ENCODE measurements around the gene KANSL1.
"Not testable (repeated sequence)": the region's sequence is repeated elsewhere in the genome, so short reads cannot be mapped to it uniquely, and the experiment has no call there.

Gene KANSL1

GRCh38 chr17:46020023-46020761 lies 173.0 kb downstream of the KANSL1 start:
- DNase-seq (ENCODE audit: low read depth in 2 of 2) = peak in 1 of 2 donors; percentile 44

DNA sequence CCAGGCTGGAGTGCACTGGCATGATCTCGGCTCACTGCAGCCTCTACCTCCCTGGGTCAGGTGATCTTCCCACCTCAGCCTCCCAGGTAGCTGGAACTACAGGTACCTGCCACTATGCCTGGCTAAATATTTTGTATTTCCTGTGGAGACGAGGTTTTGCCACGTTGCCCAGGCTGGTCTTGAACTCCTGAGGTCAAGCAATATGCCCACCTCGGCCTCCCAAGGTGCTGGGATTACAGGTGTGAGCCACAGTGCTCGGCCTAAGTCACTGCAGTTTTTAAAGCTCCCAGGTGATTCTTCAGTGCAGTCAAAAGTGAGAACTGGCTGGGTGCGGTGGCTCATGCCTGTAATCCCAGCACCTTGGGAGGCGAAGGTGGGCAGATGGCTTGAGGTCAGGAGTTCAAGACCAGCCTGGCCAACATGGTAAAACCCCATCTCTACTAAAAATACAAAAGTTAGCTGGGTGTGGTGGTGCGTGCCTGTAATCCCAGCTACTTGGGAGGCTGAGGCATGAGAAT lies 173.8 kb downstream of the KANSL1 start:
- not testable (repeated sequence) for DNase-seq (ENCODE audit: low read depth in 2 of 2)

- DNase-seq (ENCODE audit: low read depth in 2 of 2) = no peak
These were observed 179.6 kb downstream of the KANSL1 start for GRCh38 chr17:46013502-46014165.

GRCh38 chr17:46013127-46013501 lies 180.1 kb downstream of the KANSL1 start:
- no peak for DNase-seq (ENCODE audit: low read depth in 2 of 2)

GRCh38 chr17:46012506-46013079 lies 180.6 kb downstream of the KANSL1 start:
- DNase-seq (ENCODE audit: low read depth in 2 of 2) = no peak

DNA sequence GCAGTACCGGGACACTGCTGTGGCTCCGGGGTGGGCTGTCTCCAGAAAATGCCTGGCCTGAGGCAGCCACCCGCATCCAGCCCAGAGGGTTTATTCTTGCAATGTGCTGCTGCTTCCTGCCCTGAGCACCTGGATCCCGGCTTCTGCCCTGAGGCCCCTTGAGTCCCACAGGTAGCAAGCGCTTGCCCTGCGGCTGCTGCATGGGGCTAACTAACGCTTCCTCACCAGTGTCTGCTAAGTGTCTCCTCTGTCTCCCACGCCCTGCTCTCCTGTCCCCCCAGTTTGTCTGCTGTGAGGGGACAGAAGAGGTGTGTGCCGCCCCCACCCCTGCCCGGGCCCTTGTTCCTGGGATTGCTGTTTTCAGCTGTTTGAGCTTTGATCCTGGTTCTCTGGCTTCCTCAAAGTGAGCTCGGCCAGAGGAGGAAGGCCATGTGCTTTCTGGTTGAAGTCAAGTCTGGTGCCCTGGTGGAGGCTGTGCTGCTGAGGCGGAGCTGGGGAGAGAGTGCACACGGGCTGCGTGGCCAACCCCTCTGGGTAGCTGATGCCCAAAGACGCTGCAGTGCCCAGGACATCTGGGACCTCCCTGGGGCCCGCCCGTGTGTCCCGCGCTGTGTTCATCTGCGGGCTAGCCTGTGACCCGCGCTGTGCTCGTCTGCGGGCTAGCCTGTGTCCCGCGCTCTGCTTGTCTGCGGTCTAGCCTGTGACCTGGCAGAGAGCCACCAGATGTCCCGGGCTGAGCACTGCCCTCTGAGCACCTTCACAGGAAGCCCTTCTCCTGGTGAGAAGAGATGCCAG lies 181.3 kb downstream of the KANSL1 start:
- no peak for DNase-seq (ENCODE audit: low read depth in 2 of 2)

DNA sequence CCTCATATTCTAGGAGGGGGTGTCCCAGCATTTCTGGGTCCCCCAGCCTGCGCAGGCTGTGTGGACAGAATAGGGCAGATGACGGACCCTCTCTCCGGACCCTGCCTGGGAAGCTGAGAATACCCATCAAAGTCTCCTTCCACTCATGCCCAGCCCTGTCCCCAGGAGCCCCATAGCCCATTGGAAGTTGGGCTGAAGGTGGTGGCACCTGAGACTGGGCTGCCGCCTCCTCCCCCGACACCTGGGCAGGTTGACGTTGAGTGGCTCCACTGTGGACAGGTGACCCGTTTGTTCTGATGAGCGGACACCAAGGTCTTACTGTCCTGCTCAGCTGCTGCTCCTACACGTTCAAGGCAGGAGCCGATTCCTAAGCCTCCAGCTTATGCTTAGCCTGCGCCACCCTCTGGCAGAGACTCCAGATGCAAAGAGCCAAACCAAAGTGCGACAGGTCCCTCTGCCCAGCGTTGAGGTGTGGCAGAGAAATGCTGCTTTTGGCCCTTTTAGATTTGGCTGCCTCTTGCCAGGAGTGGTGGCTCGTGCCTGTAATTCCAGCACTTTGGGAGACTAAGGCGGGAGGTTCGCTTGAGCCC lies 182.5 kb downstream of the KANSL1 start:
- no peak for DNase-seq (ENCODE audit: low read depth in 2 of 2)

GRCh38 chr17:46009681-46010596 lies 183.3 kb downstream of the KANSL1 start:
- DNase-seq (ENCODE audit: low read depth in 2 of 2) = no peak

DNA sequence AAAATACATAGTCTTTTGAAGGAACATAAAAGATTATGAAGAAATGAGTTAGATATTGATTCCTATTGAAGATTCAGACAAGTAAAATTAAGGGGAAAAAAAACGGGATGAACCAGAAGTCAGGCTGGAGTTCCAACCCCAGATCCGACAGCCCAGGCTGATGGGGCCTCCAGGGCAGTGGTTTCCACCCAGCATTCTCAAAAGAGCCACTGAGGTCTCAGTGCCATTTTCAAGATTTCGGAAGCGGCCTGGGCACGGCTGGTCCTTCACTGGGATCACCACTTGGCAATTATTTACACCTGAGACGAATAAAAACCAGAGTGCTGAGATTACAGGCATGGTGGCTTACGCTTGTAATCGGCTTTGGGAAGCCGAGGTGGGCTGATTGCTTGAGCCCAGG lies 184.6 kb downstream of the KANSL1 start:
- DNase-seq (ENCODE audit: low read depth in 2 of 2) = no peak

- DNase-seq (ENCODE audit: low read depth in 2 of 2) = no peak
These were observed 185.7 kb downstream of the KANSL1 start for GRCh38 chr17:46007461-46007965.

DNA sequence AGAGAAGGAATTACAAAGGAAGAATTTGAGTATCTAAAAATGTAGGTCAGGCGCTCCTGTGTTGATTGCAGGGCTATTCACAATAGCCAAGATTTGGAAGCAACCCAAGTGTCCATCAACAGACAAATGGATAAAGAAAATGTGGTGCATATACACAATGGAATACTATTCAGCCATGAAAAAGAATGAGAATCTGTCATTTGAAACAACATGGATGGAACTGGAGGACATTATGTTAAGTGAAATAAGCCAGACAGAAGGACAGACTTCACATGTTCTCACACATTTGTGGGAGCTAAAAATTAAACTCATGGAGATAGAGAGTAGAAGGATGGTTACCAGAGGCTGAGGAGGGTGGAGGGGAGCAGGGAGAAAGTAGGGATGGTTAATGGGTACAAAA lies 187.1 kb downstream of the KANSL1 start:
- DNase-seq (ENCODE audit: low read depth in 2 of 2) = not testable (repeated sequence)

DNA sequence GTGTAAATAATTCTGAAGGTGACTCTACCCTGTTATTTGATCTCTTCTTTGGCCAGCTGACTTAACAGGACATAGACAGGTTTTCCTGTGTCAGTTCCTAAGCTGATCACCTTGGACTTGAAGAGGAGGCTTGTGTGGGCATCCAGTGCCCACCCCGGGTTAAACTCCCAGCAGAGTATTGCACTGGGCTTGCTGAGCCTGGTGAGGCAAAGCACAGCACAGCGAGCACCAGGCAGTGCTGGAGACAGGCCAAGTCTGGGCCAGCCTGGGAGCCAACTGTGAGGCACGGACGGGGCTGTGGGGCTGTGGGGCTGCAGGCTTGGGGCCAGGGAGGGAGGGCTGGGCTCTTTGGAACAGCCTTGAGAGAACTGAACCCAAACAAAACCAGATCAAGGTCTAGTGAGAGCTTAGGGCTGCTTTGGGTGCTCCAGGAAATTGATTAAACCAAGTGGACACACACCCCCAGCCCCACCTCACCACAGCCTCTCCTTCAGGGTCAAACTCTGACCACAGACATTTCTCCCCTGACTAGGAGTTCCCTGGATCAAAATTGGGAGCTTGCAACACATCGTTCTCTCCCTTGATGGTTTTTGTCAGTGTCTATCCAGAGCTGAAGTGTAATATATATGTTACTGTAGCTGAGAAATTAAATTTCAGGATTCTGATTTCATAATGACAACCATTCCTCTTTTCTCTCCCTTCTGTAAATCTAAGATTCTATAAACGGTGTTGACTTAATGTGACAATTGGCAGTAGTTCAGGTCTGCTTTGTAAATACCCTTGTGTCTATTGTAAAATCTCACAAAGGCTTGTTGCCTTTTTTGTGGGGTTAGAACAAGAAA lies 189.1 kb downstream of the KANSL1 start:
- DNase-seq (ENCODE audit: low read depth in 2 of 2) = no peak

GRCh38 chr17:46002973-46003316 lies 190.3 kb downstream of the KANSL1 start:
- no peak for DNase-seq (ENCODE audit: low read depth in 2 of 2)

DNA sequence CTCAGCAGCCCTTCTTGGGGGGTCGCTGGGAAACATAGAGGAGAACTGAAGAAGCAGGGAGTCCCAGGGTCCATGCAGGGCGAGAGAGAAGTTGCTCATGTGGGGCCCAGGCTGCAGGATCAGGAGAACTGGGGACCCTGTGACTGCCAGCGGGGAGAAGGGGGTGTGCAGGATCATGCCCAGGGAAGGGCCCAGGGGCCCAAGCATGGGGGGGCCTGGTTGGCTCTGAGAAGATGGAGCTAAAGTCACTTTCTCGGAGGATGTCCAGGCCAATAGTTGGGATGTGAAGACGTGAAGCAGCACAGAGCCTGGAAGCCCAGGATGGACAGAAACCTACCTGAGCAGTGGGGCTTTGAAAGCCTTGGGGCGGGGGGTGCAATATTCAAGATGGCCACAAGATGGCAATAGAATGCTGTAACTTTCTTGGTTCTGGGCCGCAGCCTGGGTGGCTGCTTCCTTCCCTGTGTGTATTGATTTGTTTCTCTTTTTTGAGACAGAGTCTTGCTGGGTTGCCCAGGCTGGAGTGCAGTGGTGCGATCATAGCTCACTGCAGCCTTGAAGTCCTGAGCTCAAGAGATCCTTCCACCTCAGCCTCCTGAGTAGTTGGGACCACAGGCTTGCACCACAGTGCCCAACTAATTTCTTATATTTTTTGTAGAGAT lies 190.8 kb downstream of the KANSL1 start:
- peak; percentile 34 to 47 for DNase-seq (ENCODE audit: low read depth in 2 of 2)

DNA sequence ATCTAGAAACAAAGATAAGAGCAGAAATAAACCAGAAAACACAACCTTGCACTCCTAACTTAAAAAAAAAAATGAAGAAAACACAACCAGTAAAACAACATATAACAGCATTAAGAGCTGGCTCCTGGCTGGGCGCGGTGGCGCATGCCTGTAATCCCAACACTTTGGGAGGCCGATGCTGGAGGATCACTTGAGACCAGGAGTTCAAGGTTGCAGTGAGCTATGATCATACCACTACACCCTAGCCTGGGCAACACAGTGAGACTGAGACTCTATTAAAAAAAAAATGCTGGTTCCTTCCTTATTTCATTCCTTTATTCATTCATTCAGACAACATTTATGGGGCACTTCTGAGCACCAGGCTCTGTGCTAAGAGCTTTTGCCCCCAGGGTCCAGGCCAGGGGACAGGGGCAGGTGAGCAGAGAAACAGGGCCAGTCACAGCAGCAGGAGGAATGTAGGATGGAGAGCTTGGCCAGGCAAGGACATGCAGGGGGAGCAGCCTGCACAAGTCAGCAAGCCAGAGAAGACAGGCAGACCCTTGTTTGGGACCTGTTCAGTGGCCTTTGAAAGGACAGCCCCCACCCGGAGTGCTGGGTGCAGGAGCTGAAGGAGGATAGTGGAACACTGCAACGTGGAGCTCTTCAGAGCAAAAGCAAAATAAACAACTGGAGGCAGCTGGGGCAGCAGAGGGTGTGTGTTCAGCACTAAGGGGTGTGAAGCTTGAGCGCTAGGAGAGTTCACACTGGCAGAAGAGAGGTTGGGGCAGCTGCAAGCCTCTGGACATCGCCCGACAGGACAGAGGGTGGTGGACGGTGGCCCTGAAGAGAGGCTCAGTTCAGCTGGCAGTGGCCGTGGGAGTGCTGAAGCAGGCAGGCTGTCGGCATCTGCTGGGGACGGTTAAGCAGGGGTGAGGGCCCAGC lies 191.6 kb downstream of the KANSL1 start:
- DNase-seq (ENCODE audit: low read depth in 2 of 2) = no peak

DNA sequence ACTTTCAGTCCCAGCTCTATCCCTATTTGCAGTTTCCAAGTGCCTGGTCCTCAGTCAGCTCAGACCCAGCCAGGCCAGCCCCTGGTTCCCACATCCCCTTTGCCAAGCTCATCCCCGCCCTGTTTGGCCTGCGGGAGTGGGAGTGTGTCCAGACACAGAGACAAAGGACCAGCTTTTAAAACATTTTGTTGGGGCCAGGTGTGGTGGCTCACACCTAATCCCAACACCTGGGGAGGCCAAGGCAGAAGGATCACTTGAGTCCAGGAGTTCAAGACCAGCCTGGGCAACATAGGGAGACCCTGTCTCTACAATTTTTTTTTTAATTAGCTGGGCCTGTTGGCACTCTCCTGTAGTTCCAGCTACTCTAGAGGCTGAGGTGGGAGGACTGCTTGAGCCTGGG lies 192.5 kb downstream of the KANSL1 start:
- DNase-seq (ENCODE audit: low read depth in 2 of 2) = no peak

DNA sequence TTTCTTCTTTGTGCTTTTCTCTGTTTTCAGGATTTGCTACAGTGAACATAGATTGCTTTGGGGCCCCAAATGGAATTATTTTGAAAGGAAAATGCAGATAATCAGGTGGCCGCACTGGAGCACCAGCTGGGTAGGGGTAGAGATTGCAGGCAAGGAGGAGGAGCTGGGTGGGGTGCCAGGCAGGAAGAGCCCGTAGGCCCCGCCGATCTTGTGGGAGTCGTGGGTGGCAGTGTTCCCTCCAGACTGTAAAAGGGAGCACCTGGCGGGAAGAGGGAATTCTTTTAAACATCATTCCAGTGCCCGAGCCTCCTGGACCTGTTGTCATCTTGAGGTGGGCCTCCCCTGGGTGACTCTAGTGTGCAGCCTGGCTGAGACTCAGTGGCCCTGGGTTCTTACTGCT lies 192.9 kb downstream of the KANSL1 start:
- DNase-seq (ENCODE audit: low read depth in 2 of 2) = no peak

DNA sequence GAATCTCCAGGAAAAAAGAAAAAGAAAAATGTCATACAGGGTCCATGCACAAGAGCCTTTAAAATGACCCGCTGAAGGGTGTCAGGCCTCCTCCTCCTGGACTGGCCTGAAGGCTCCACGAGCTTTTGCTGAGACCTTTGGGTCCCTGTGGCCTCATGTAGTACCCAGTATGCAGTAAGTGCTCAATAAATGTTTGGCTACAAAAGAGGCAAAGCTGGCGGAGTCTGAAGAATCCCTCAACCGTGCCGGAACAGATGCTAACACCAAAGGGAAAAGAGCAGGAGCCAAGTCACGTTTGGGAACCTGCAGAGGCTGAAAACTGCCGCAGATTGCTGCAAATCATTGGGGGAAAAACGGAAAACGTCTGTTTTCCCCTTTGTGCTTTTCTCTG lies 193.3 kb downstream of the KANSL1 start:
- DNase-seq (ENCODE audit: low read depth in 2 of 2) = no peak

Measured in stimulated activated CD8-positive, alpha-beta memory T cell treated with anti-CD3 and anti-CD28 coated beads, Interleukin-15, amount 100 ng/mL, for 48 hours (primary cell).